SK-N-SH treated with all-trans-retinoic acid at 6 μM for 48 hours (cell line): ENCODE data around the gene PCP4L1.

Experiments
- ARNTL ChIP-seq: fragments of 450-650 bp; formaldehyde crosslinking; IDR thresholded peaks from 2 replicates; pipeline ENCODE4 v1.5.0; 2020; ENCODE audit warnings: low read depth, mild to moderate bottlenecking, moderate library complexity, borderline replicate concordance
- CREB5 ChIP-seq: fragments of 250-450 bp; sonication (Bioruptor Pico); IDR thresholded peaks from 2 replicates; pipeline ENCODE4 v1.5.1; 2020; ENCODE audit warnings: low read depth, mild to moderate bottlenecking, moderate library complexity
- CSRNP3 ChIP-seq: fragments of 250-450 bp; sonication (Bioruptor Pico); IDR thresholded peaks from 2 replicates; pipeline ENCODE4 v1.5.1; 2021; ENCODE audit warnings: mild to moderate bottlenecking, moderate library complexity
- PATZ1 ChIP-seq: fragments of 250-450 bp; sonication (Bioruptor Pico); IDR thresholded peaks from 2 replicates; pipeline ENCODE4 v1.8.0; 2020; ENCODE audit warnings: mild to moderate bottlenecking, moderate library complexity, borderline replicate concordance
- PPARA ChIP-seq: fragments of 250-450 bp; sonication (Bioruptor Pico); IDR thresholded peaks from 2 replicates; pipeline ENCODE4 v1.5.0; 2020; ENCODE audit warnings: mild to moderate bottlenecking, borderline replicate concordance
- RARB ChIP-seq: fragments of 250-450 bp; sonication (Bioruptor Pico); IDR thresholded peaks from 2 replicates; pipeline ENCODE4 v1.8.0; 2021; ENCODE audit warnings: mild to moderate bottlenecking, moderate library complexity
- SNAI2 ChIP-seq: fragments of 250-450 bp; sonication (Bioruptor Pico); IDR thresholded peaks from 2 replicates; pipeline ENCODE4 v1.5.0; 2020; ENCODE audit warnings: mild to moderate bottlenecking, moderate library complexity
- TCF4 ChIP-seq: fragments of 250-450 bp; sonication (Bioruptor Pico); IDR thresholded peaks from 2 replicates; pipeline ENCODE4 v1.8.0; 2021; ENCODE audit warnings: mild to moderate bottlenecking, moderate library complexity, borderline replicate concordance
- TSHZ2 ChIP-seq: fragments of 250-450 bp; sonication (Bioruptor Pico); IDR thresholded peaks from 2 replicates; pipeline ENCODE4 v1.5.0; 2020; ENCODE audit warnings: mild to moderate bottlenecking, moderate library complexity
- ZC3H10 ChIP-seq: fragments of 250-450 bp; sonication (Bioruptor Pico); IDR thresholded peaks from 2 replicates; pipeline ENCODE4 v1.5.1; 2021; ENCODE audit warnings: mild to moderate bottlenecking, moderate library complexity
- ZFP3 ChIP-seq: fragments of 250-450 bp; sonication (Bioruptor Pico); IDR thresholded peaks from 2 replicates; pipeline ENCODE4 v1.5.0; 2020; ENCODE audit warnings: mild to moderate bottlenecking, moderate library complexity
- ZFP30 ChIP-seq: fragments of 450-650 bp; formaldehyde crosslinking; IDR thresholded peaks from 2 replicates; pipeline ENCODE4 v1.5.0; 2022; ENCODE audit warnings: mild to moderate bottlenecking, moderate library complexity
- ZNF70 ChIP-seq: fragments of 450-650 bp; formaldehyde crosslinking; IDR thresholded peaks from 2 replicates; pipeline ENCODE4 v1.5.0; 2020; ENCODE audit warnings: mild to moderate bottlenecking, moderate library complexity
- ZNF8 ChIP-seq: fragments of 450-650 bp; formaldehyde crosslinking; IDR thresholded peaks from 2 replicates; pipeline ENCODE4 v1.5.0; 2020; ENCODE audit warnings: mild to moderate bottlenecking, moderate library complexity

- no peak for TF ChIP-seq ARNTL
- TF ChIP-seq PATZ1, result no peak
- no peak for TF ChIP-seq ZNF70 (CRISPR knock-in tag)
- TF ChIP-seq ZFP30 (CRISPR knock-in tag), result no peak
- no peak for TF ChIP-seq ZFP3 (CRISPR knock-in tag)
- TF ChIP-seq PPARA (CRISPR knock-in tag), result no peak
- no peak for TF ChIP-seq RARB (CRISPR knock-in tag)
- no peak for TF ChIP-seq ZNF8 (CRISPR knock-in tag)
- TF ChIP-seq ZC3H10 (CRISPR knock-in tag), result no peak
- no peak for TF ChIP-seq SNAI2 (CRISPR knock-in tag)
- no peak for TF ChIP-seq TSHZ2
- no peak for TF ChIP-seq CREB5 (CRISPR knock-in tag)
- no peak for TF ChIP-seq TCF4 (CRISPR knock-in tag)
- TF ChIP-seq CSRNP3 (CRISPR knock-in tag), result no peak
Observed at GRCh38 chr1:161299347-161299746, 40.8 kb downstream of the PCP4L1 start.
